ENCODE data around the gene PHACTR1.
"Not testable (repeated sequence)": the region's sequence is repeated elsewhere in the genome, so short reads cannot be mapped to it uniquely, and the experiment has no call there.

PHACTR1 gene

DNA sequence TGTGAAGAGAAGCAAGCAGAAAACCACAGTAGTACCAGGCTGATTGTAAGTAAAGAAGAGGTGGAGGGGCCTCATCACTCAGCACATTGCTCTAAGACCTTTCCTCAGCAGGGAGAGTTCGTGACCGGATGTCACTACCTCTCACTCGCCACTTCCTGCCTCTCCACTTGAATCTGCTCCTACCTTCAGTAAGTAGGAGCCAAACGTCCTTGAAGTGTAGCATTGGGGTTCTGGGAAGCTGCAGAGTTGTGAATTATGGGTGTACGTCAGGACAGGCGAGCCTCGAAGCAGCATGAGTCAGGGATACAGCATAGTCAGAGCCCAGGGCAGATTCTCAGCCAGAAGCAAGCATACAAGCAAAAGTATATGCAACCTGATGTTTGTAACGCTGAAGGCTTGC lies 224.9 kb downstream of the PHACTR1 start:
- DNase-seq (ENCODE audit: insufficient read length, low spot score) (no peak), FAIRE-seq (no peak)

DNA sequence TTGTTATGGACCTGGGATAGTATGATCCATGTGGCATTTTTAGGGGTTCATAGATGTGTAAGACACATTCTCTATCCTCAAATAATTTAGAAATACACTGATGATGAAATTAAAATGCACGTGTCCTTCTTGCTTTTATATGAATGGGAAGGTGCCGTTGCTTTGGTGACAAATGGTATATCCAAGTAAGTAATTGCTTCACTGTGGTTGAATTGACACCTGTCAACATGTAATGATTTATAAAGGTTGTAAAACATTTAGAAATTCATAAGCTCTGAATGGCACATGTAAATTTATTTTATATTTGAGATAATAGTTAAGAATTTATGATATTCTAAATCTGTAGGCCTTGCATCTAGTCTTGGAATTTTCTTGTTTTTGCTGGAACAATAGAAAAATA lies 227.0 kb downstream of the PHACTR1 start:
- DNase-seq (ENCODE audit: insufficient read length, low spot score) (no peak), FAIRE-seq (no peak)

DNA sequence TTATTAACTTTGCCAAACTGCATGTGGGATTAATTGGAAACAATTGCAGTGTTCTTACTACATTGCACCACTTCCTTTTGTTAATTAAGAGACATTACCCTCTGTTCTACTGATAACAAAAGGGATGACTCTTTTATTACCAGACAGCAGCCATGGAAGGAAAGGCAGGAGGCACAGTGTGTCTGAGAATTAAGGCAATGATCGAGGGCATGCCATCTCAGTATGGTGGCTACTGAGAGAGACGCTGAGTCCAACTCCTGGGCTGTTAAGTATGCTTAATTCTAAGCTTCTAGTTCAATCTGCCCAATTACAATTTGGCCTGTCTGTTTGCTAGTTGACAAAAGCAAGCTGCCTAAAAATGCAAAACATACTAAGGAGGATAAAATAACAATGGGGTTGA lies 227.4 kb downstream of the PHACTR1 start:
- FAIRE-seq (no peak), DNase-seq (ENCODE audit: insufficient read length, low spot score) (no peak)

DNA sequence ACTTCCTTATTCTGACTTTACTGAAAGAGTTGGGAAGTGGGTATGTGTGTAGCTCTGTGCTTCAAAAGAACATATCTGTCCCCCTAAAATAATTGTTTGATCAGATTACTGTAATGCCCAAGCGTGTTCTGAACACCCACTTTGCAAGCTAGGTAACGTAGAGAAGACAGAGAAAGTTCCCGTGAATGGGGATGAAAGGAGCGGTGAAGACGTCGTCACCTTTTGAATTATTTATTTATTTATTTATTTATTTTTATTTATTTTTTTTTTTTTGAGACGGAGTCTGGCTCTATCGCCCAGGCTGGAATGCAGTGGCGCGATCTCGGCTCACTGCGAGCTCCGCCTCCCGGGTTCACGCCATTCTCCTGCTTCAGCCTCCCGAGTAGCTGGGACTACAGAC lies 228.0 kb downstream of the PHACTR1 start:
- not testable (repeated sequence) for FAIRE-seq; DNase-seq (ENCODE audit: insufficient read length, low spot score)

DNA sequence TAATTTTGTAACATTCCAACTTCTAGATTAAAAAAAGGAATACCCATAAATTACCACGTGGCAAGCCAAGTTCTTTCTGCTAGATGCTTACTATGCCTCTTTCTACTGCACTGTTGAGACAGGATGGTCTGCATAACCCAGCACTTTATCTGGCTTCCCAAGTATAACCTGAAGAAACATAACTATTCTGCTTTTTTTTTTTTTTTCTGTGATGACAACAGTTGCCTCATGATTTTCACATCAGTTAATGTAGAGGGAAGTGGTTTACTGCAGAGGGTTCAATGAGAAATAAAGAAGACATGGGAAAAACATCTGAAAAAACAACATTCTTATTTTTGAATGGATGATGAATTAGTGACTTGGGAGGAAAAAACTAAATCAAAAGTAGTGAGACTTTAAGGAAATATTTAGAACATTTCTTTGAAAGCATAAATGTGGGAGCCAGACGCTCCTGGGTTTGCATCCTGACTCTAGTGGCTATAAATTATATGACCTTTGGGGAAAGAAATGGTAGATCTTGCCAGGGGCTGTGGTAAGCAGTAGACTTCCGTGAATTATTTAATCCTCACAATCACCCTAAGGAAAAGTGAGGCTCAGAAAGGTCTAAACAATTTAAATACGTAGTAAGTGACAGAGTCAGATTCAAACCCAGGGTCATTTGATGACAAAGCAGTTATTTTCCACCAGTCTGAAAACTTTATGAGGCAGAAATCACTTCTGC lies 230.7 kb downstream of the PHACTR1 start:
- DNase-seq (ENCODE audit: insufficient read length, low spot score) (no peak), FAIRE-seq (no peak)

DNA sequence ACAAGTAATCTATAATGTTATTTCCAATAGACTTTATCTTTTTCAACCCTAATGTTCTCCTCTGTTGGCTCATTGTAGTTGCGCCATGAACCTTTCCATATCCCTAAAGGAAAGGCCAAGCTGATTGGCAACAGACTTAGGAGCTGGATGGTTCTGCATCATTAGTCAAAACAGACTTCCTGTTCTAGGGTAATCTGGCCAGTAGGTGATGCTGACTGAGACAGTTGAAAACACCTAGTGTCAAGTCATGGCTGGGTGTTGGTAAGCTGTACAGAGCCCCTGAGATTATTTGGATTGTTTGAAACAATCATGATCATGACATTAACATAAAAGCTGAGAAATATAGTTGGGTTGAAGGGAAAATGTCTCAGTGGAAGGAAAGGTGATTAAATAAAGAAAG lies 231.4 kb downstream of the PHACTR1 start:
- FAIRE-seq: no peak
- DNase-seq (ENCODE audit: insufficient read length, low spot score): no peak

DNA sequence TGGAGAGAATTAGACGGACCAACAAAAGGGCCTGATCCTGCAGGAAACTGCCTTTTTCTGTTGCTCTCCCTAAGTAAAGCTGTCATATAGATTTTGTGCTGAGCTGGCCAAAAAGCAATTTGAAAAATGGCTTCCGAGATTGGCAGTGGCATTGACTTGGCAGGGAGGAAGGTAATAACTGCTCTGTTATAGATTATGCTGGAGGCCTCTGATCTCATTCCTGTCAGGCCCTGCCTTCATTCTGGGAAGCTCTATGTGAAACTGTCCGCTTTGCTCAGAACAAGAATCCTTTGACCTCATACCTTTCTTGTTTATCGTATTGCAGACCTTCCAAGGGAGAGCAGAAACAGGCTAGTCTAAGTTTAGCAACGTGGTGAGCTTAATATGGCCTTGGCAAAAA lies 234.4 kb downstream of the PHACTR1 start:
- no peak for DNase-seq (ENCODE audit: insufficient read length, low spot score)
- no peak for FAIRE-seq

DNA sequence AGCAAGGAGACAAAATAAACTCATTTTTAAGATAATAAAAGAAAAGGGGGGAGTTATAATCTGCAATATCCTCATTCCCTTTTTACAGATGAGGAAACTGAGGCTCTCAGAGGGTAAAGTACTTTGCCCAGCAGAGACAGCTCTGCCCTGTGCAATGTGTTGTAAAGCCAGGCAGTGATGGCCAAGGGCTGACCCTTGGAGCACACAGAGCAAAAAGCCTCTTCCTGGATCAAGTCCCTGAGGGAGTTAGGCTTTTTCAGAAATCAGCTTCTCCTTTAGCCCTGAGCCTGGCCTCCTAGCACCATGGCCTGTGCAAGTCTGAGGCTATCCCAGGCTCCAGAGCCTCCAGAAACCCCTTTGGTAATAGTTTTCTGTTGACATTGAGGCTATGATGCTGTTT lies 234.8 kb downstream of the PHACTR1 start:
- DNase-seq (ENCODE audit: insufficient read length, low spot score) (no peak), FAIRE-seq (no peak)

DNA sequence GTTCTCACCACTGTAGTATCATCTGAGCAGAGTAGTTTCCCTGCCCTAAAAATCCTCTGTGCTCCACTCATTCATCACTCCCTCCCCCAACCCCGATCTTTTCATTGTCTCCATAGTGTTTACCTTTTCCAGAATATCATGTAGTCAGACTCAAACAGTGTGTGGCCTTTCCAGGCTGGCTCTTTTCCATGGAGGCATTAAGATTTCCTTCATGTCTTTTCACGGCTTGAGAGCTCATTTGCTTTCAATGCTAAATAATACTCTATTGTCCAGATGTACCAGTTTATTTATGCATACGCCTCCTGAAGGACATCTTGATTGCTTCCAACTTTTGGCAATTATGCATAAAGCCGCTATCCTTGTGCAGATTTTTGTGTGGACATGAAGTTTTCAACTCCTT lies 235.8 kb downstream of the PHACTR1 start:
- FAIRE-seq (no peak), DNase-seq (ENCODE audit: insufficient read length, low spot score) (no peak)

DNA sequence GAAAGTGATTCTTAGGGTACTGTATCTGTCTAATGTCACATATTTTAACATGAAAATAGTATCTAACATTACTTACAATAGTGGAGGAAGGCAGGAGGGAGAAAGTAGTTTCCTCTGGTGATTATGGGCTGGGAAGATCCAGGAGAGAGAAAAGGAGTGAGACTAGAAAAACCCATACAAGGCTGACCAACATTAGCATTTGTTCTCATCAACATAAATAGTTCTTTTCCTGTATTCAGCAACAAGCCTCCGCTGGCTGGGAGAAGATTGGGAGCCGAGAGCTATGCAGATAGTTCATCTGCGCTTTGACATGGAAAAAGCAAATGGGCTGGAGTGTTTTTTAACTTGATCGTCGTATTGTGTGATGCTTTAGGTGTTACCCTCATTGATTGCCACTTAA lies 239.4 kb downstream of the PHACTR1 start:
- DNase-seq (ENCODE audit: insufficient read length, low spot score) (no peak), FAIRE-seq (no peak)

DNA sequence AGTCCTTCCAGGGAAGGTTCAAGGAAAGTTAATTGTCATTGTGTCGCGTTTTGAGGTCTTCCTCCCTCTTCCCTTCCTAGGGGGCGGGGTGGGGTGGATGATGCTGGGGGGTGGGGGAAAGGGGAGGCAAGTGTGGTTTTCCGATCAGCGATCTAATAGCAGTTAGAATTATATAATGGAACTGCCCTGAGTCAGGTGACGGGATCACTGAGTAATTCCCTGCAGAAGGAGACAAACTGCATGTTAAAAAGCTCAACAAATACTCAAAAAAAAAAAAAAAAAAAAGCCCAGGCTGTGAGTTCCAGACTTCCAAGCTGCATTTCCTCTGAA lies 240.4 kb downstream of the PHACTR1 start:
- DNase-seq (ENCODE audit: insufficient read length, low spot score) (no peak), FAIRE-seq (no peak)

DNA sequence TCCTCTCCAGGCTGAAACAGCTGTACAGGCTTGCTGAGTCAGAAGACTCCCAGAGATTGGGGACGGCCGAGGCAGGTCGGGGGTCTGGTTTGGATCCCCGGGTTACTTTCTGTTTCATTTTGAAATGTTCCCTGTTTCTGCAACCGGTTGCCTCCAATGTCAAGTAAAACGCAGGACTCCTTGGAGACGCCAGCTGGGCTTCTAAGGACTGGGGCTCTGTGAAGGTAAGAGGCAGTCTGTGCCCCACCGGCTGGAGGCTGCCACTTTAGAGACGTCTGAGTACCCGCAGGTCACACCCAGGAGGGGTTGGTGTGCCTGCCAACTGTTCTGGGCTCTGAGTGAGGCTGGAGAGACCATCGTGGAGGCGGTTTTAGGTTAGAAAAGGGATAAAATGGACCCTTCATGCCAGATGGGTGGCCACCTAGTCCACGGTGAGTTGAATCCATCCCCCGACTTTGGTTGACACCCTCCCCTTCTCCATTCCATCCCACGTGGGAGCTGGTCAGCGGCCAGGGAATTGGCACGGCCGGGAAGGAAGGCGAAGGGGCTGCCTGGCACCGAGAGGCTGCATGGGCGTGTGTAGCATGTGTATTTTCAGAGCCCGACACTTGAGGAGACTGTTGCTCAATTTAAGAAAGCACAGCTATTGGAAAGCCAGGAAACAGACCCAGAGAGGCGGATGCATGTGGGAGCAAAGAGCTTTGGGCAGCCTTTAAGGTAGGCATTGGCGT lies 240.9 kb downstream of the PHACTR1 start:
- no peak for DNase-seq (ENCODE audit: insufficient read length, low spot score)
- FAIRE-seq: peak; percentile 63

DNA sequence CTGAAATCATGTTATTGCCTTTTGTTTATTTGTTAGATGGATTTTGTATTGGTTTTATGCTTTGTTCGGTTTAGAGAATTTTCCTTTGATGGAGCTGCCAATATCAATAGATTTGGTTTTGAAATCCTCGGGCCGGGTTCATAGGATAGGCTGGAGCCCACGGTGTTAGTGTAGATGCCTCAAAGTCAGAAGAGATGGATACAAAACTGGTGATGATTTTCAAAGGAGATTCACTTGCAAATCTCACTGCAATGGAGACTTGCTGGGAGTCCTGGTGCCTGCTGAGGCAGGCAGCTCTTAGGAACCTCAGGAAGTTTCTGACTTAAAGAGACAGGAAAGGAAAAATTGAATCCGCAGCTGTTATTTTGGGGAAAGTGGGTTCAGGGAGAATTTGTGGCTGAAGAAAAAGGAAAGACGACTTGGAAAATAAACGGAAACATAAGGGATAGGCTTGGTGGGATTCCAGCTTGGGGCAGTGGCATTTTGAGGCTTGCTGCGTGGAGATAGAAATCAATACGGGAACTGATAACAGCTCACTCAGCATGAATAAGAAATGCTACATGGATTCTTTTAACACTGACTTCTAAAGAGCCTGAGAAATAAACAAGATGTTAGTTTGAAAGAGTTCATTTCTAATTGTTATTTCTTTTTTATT lies 241.6 kb downstream of the PHACTR1 start:
- DNase-seq (ENCODE audit: insufficient read length, low spot score): no peak
- no peak for FAIRE-seq

DNA sequence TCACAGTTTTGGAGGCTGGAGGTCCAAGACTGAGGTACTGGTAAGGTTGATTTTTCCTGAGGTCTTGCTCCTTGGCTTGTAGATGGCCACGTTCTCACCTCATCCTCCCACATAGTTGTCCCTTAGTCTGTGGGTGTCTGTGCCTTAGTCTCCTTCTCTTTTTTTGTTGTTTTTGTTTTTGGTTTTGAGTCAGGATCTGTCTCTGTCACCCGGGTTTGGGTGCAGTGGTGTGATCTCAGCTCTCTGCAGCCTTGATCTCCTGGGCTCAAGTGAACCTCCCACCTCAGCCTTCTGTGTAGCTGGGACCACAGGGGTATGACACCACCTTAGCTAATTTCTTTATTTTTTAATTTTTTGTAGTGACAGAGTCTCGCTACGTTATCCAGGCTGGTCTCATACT lies 245.2 kb downstream of the PHACTR1 start:
- no peak for FAIRE-seq
- no peak for DNase-seq (ENCODE audit: insufficient read length, low spot score)

DNA sequence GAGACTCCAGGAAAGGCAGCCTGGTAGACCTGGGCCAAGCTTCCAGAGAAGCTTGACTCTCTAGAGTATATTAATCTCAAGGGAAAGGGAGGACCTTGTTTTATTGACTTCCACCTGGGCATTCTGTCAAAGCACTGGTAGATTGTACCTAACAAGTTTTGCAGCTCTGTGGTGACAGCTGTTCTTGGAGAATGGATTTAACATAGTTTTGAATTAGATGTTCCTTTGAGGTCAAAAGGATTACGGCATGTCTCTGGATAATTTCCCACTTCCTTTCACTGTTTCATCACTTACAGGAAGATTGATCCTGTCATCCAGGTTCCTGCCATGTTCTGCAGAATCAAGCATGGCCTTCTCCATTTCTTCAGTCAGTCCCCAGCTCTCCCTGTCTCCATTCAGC lies 246.0 kb downstream of the PHACTR1 start:
- DNase-seq (ENCODE audit: insufficient read length, low spot score): no peak
- FAIRE-seq: no peak

DNA sequence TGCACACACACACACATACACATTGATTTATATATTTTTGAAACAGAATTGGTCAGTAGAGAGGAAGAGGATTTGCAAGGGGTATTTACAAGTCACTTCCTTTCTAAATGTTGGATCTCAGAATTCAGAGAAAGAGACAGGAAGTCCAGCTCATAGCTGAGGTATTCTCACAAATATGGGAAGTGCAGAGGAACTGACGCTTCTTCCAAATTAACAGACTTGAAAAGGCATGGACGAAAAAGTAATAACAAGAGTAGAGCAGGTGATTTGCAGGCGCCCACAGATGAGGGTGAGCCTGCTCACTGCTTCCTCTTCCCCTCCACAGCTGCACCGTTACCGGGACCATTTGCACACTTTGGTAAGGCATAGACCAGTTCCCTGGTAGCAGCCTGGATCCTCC lies 246.4 kb downstream of the PHACTR1 start:
- FAIRE-seq (no peak), DNase-seq (ENCODE audit: insufficient read length, low spot score) (no peak)

DNA sequence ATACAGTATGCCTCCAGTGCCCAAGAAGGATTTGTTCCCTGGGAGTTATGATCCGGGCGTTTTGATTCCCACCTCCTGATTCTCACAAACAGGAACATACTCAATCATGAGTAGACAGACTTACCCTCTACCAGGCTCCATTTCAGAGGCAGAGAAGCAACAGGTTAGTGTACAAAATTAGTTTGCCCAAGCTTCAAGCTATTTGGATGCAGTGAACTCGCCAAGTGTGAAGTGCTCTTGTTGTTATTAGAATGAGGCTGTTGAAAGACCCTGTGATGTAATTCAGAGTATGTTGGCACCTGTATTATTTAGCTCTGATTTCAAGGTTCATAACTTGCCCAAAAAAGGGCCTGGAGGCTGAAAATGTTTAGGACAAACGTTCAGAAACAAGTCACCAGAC lies 247.0 kb downstream of the PHACTR1 start:
- FAIRE-seq: peak; percentile 49
- DNase-seq (ENCODE audit: insufficient read length, low spot score): no peak

DNA sequence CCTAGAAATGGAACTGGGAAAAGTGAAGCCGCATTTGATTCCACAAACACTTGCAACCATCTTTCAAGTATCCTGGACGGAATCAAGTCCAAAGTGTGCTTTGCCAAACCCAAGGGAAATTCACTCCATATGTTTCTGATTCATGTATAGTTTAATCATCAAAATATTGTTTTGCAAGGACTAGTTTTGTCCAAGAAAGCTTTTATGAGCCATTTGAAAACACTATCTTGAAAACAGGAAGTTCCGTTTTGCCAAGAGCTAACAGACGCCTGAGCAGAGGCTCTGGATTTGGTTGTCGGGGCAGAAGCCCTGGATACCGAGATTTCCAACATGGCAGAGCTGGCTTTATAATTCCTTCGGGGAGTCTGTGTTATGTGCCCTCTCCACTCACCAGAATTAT lies 251.1 kb downstream of the PHACTR1 start:
- DNase-seq (ENCODE audit: insufficient read length, low spot score) (no peak), FAIRE-seq (no peak)

DNA sequence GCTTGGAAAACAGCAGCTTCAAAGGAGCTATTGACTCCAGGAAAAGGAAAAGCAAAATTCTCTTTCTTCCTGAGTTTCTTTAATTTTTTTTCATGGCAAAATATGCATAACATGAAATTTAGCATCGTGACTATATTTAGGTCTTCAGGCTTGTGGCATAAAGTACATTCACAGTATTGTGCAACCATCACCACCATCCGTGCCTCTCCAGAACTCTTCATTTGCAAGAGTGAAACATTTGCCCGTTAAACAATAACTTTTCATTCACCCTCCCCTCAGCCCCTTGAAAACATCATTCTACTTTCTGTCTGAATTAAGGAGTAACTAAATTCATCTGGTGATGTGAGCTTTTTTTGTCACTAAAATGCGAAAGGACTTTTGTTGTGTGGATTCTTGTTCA lies 251.7 kb downstream of the PHACTR1 start:
- DNase-seq (ENCODE audit: insufficient read length, low spot score) (no peak), FAIRE-seq (no peak)

DNA sequence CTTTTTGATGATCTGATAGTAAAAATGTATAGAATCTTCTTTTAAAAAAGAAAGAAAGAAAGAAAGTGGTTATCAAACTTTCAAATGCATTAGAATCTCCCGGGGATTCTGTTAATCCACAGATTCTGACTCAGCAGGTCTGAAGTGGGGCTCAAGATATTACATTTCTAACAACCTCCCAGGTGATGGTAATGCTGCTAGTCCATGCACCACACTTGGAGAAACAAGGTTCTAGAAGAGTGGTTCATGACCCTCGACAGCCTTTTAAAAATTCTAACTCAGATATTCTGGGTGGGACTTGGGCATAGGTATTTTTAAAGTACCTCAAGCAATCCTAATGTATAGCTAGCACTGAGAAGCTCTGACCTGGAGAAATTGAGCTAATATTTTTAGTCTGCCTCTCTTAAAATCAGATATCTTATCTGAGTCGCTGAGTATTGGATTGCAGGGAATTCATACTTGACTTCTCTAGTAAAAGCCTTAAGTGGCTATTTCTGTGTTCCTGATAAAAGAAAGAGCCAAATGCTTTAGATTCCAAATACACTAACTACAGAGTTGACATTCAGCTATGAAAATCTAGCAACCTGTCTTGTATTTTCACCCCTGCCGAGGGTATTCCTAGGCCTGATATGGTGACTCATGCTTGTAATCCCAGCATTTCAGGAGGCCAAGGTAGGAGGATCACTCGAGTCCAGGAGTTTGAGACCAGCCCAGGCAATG lies 252.4 kb downstream of the PHACTR1 start:
- FAIRE-seq (no peak), DNase-seq (ENCODE audit: insufficient read length, low spot score) (no peak)

DNA sequence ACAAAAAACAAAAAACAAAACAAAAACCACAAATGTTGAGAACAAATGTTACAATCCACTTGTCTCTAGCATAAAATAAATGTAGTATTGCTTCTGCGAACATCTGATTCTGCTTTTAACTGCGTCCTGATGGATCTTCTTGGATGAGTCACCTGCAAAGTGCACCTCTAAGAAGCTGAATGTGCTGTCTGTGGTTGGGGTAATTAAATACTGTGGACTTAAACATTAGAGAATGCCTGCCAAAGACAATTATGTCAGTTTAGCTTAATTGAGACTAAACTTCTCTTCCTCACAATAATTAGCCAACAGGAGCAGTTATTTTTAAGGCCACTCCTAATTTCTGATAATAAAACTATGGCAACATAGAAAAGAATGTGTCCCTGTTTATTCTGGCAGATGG lies 253.4 kb downstream of the PHACTR1 start:
- DNase-seq (ENCODE audit: insufficient read length, low spot score): no peak
- no peak for FAIRE-seq

DNA sequence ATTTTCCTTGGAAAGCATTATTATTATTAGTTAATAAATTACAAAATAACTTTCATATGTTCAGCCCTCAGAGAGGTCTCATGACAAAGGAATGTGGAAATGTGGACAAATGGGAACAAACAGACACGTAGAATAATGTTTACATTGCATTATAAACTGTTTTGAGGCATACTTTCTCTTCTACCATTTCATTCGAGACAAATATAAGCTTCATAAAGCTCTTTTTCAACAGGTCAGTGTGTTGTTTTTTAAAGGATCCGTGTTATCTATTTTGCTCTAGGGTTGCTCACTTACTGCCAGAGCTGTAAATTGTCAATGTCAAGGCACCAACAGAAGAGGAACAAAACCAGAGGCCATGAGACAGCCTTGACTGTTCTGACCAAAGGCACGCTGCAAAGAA lies 256.8 kb downstream of the PHACTR1 start:
- no peak for FAIRE-seq
- DNase-seq (ENCODE audit: insufficient read length, low spot score): no peak
